ENCODE measurements around the gene REX1BD. TPM values are rescaled to one million over a fixed set of nuclear protein-coding genes. Genes with fewer than 3 reads are reported as not detected.

Gene REX1BD
- total RNA-seq, 1 experiment from 2014 or later, result 97.1 TPM

GRCh38 chr19:18620902-18621301, 32.3 kb downstream of the REX1BD start:
- CTCF ChIA-PET, result no interaction called here

DNA sequence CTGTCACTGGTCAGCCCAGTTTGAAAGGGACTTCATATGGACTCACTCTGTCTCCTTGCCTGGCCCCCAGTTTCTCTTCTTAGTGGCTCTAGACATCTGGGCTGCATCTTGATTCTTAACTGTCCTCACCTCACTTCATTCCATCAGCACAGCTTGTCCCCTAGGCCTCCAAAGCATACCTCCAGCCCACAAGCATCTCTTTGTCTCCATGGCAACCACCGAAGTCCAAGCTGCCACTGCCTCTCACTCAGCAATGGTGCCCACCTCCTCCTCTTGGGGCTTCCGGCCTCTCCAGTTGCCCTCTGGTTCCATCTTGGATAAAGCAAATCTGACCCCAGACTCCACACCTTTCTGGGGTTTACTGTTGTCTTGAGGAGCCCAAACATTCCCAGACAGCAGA, 38.3 kb downstream of the REX1BD start:
- Histone ChIP-seq H3K4me3 (replicated peaks in 1 of 2; ENCODE audit: low read depth in 1 of 2, low read length in 2 of 2) (no peak overlapping the region), H3K36me3 (ENCODE audit: control insufficient read depth in 1 of 2, insufficient read depth in 2 of 2, low read length in 2 of 2) (no peaks in the 10 kb centered on the region), H4K20me1 (ENCODE audit: insufficient read depth) (no peaks in the 10 kb centered on the region), H3K9me2 (ENCODE audit: insufficient read depth) (no peaks in the 10 kb centered on the region), H3K9ac (ENCODE audit: low read length) (no peak overlapping the region), H2AFZ (ENCODE audit: low read depth, low read length, poor library complexity, severe bottlenecking) (no peak overlapping the region), H3K9me3 (ENCODE audit: control insufficient read depth in 1 of 2, insufficient read depth in 1 of 2, low read depth in 1 of 2, low read length in 2 of 2) (no peaks in the 10 kb centered on the region), H3K4me1 (ENCODE audit: control insufficient read depth in 1 of 2, insufficient read depth in 2 of 2, low read length in 2 of 2) (peaks cover 6 to 11% of the 10 kb centered on the region in 2 experiments; a peak in 3 of 4 replicates), H3K4me2 (ENCODE audit: low read length) (no peak overlapping the region), H3K79me2 (ENCODE audit: insufficient read depth, low read length) (no peaks in the 10 kb centered on the region), H3K27ac (ENCODE audit: low read depth, low read length) (no peak overlapping the region), H3K27me3 (ENCODE audit: insufficient read depth, low read length) (no peaks in the 10 kb centered on the region)
- intact Hi-C loops (cut with micrococcal nuclease), result no loop called here
- no peak for DNase-seq (ENCODE audit: low read depth, low spot score)
- ChIA-PET RAD21 (ENCODE audit: low non-redundant PET in 1 of 2, low total read pairs in 2 of 2, uncharacterized antibody in 2 of 2, unreplicated experiment in 2 of 2) (no interaction called here), POLR2A (no interaction called here), CTCF (no interaction called here)
- BruUV-seq (replicated peaks), result no TSS peak
- no peak for ATAC-seq
- TF ChIP-seq RAD21 (IDR thresholded peaks at IDR 0.05; ENCODE audit: low read depth) (no peak), SIN3A (IDR thresholded peaks at IDR 0.05; ENCODE audit: low read depth) (no peak), TCF7L2 (IDR thresholded peaks at IDR 0.05; ENCODE audit: borderline replicate concordance, extremely low read depth, insufficient read depth, insufficient read length) (no peak), YY1 (IDR thresholded peaks at IDR 0.05; ENCODE audit: extremely low read depth, insufficient replicate concordance, low read depth, low read length) (no peak), CEBPB (IDR thresholded peaks at IDR 0.05; ENCODE audit: low read depth) (no peak), POLR2A (IDR thresholded peaks at IDR 0.05; ENCODE audit: borderline replicate concordance, extremely low read depth, insufficient read depth, insufficient read length) (no peak), EZH2 (IDR thresholded peaks at IDR 0.05) (no peak), ZFX (IDR thresholded peaks at IDR 0.05) (no peak), ZNF274 (IDR thresholded peaks at IDR 0.05; ENCODE audit: low read depth, low read length) (no peak), POLR2AphosphoS5 (IDR thresholded peaks at IDR 0.05; ENCODE audit: low read depth, low read length) (no peak), ELF1 (IDR thresholded peaks at IDR 0.05; ENCODE audit: borderline replicate concordance, low read depth) (no peak), SP1 (IDR thresholded peaks at IDR 0.05; ENCODE audit: low read depth) (no peak), CBX3 (IDR thresholded peaks at IDR 0.05; ENCODE audit: low read depth) (no peak), EGR1 (IDR thresholded peaks at IDR 0.05; ENCODE audit: low read depth) (no peak), FOSL1 (IDR thresholded peaks at IDR 0.05; ENCODE audit: low read depth) (no peak), MAX (IDR thresholded peaks at IDR 0.05) (no peak)
- TF ChIP-seq, protein P1, sequence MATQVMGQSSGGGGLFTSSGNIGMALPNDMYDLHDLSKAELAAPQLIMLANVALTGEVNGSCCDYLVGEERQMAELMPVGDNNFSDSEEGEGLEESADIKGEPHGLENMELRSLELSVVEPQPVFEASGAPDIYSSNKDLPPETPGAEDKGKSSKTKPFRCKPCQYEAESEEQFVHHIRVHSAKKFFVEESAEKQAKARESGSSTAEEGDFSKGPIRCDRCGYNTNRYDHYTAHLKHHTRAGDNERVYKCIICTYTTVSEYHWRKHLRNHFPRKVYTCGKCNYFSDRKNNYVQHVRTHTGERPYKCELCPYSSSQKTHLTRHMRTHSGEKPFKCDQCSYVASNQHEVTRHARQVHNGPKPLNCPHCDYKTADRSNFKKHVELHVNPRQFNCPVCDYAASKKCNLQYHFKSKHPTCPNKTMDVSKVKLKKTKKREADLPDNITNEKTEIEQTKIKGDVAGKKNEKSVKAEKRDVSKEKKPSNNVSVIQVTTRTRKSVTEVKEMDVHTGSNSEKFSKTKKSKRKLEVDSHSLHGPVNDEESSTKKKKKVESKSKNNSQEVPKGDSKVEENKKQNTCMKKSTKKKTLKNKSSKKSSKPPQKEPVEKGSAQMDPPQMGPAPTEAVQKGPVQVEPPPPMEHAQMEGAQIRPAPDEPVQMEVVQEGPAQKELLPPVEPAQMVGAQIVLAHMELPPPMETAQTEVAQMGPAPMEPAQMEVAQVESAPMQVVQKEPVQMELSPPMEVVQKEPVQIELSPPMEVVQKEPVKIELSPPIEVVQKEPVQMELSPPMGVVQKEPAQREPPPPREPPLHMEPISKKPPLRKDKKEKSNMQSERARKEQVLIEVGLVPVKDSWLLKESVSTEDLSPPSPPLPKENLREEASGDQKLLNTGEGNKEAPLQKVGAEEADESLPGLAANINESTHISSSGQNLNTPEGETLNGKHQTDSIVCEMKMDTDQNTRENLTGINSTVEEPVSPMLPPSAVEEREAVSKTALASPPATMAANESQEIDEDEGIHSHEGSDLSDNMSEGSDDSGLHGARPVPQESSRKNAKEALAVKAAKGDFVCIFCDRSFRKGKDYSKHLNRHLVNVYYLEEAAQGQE (IDR thresholded peaks at IDR 0.05; ENCODE audit: low read depth), result no peak
- TF ChIP-seq, protein P2, sequence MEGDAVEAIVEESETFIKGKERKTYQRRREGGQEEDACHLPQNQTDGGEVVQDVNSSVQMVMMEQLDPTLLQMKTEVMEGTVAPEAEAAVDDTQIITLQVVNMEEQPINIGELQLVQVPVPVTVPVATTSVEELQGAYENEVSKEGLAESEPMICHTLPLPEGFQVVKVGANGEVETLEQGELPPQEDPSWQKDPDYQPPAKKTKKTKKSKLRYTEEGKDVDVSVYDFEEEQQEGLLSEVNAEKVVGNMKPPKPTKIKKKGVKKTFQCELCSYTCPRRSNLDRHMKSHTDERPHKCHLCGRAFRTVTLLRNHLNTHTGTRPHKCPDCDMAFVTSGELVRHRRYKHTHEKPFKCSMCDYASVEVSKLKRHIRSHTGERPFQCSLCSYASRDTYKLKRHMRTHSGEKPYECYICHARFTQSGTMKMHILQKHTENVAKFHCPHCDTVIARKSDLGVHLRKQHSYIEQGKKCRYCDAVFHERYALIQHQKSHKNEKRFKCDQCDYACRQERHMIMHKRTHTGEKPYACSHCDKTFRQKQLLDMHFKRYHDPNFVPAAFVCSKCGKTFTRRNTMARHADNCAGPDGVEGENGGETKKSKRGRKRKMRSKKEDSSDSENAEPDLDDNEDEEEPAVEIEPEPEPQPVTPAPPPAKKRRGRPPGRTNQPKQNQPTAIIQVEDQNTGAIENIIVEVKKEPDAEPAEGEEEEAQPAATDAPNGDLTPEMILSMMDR (IDR thresholded peaks at IDR 0.05 in 2 of 3, conservative IDR thresholded peaks at IDR 0.05 in 1 of 3; ENCODE audit: borderline replicate concordance in 1 of 3, insufficient read depth in 1 of 3, low read depth in 2 of 3, low read length in 2 of 3), result no peak

More at GRCh38 chr19:18620902-18621301, 32.3 kb downstream of the REX1BD start:
- ChIA-PET RAD21 (ENCODE audit: low non-redundant PET in 1 of 2, low total read pairs in 2 of 2, uncharacterized antibody in 2 of 2, unreplicated experiment in 2 of 2) (no interaction called here), POLR2A (no interaction called here)
- Histone ChIP-seq H3K4me2 (ENCODE audit: low read length) (no peak overlapping the region), H3K9me3 (ENCODE audit: control insufficient read depth in 1 of 2, insufficient read depth in 1 of 2, low read depth in 1 of 2, low read length in 2 of 2) (no peaks in the 10 kb centered on the region), H3K27ac (ENCODE audit: low read depth, low read length) (no peak overlapping the region), H3K4me3 (replicated peaks in 1 of 2; ENCODE audit: low read depth in 1 of 2, low read length in 2 of 2) (no peak overlapping the region), H2AFZ (ENCODE audit: low read depth, low read length, poor library complexity, severe bottlenecking) (no peak overlapping the region), H3K9me2 (ENCODE audit: insufficient read depth) (no peaks in the 10 kb centered on the region), H3K79me2 (ENCODE audit: insufficient read depth, low read length) (no peaks in the 10 kb centered on the region), H3K4me1 (ENCODE audit: control insufficient read depth in 1 of 2, insufficient read depth in 2 of 2, low read length in 2 of 2) (peaks cover 6 to 11% of the 10 kb centered on the region in 2 experiments; a peak in 3 of 4 replicates), H3K36me3 (ENCODE audit: control insufficient read depth in 1 of 2, insufficient read depth in 2 of 2, low read length in 2 of 2) (no peaks in the 10 kb centered on the region), H4K20me1 (ENCODE audit: insufficient read depth) (no peaks in the 10 kb centered on the region), H3K9ac (ENCODE audit: low read length) (no peak overlapping the region), H3K27me3 (ENCODE audit: insufficient read depth, low read length) (no peaks in the 10 kb centered on the region)
- no peak for TF ChIP-seq SRF (IDR thresholded peaks at IDR 0.05; ENCODE audit: low read depth)
- no TSS peak for BruUV-seq (replicated peaks)
- intact Hi-C loops (cut with micrococcal nuclease), result no loop called here
- ATAC-seq (no peak), DNase-seq (ENCODE audit: low read depth, low spot score) (no peak)

Measured in HCT116 (cell line).